Small intestine (tissue), 7 donors: ENCODE results near the gene LRMDA. TPM values are rescaled to one million over a fixed set of nuclear protein-coding genes. Genes with fewer than 3 reads are reported as not detected.
"Not testable (repeated sequence)": the region's sequence is repeated elsewhere in the genome, so short reads cannot be mapped to it uniquely, and the experiment has no call there.

ENCODE experiments used
- DNase-seq, 2 donors: peaks; one replicate each; pipeline versions ENCODE4 v3.0.0 to v3.0.0-alpha.2; 2013
- FAIRE-seq: peaks from 2 replicates; lab custom pipeline; 2012; peaks lifted over from hg19 to GRCh38; lab: Jason Lieb, UNC
- H3K27ac ChIP-seq, 3 donors: one replicate each; pipeline ENCODE4 v1.5.1; 2013; ENCODE audit warnings: low read length in 2 of 3, mild to moderate bottlenecking in 2 of 3, control low read depth in 1 of 3, inconsistent platforms in 1 of 3, low read depth in 1 of 3, moderate library complexity in 1 of 3
- H3K27me3 ChIP-seq, 3 donors: one replicate each; pipeline ENCODE4 v1.6.1; 2013; ENCODE audit warnings: low read length in 3 of 3, inconsistent platforms in 1 of 3; ENCODE audit not compliant: control insufficient read depth in 3 of 3, insufficient read depth in 3 of 3
- H3K36me3 ChIP-seq, 3 donors: one replicate each; pipeline ENCODE4 v1.6.1; 2013; ENCODE audit warnings: low read length in 3 of 3, inconsistent platforms in 1 of 3, low read depth in 1 of 3, mild to moderate bottlenecking in 1 of 3, moderate library complexity in 1 of 3; ENCODE audit not compliant: control insufficient read depth in 3 of 3, insufficient read depth in 2 of 3
- H3K4me1 ChIP-seq, 3 donors: one replicate each; pipeline ENCODE4 v1.6.1; 2013; ENCODE audit warnings: low read length in 2 of 3, inconsistent platforms in 1 of 3, low read depth in 1 of 3, mild to moderate bottlenecking in 1 of 3, moderate library complexity in 1 of 3; ENCODE audit not compliant: control insufficient read depth in 3 of 3, insufficient read depth in 2 of 3
- H3K4me3 ChIP-seq, 3 donors: one replicate each; pipeline ENCODE4 v1.5.1; 2013; ENCODE audit warnings: low read length in 3 of 3, control low read depth in 1 of 3, inconsistent platforms in 1 of 3, low read depth in 1 of 3, mild to moderate bottlenecking in 1 of 3, moderate library complexity in 1 of 3
- H3K9me3 ChIP-seq, 2 donors: one replicate each; pipeline ENCODE4 v1.6.1; 2013; ENCODE audit warnings: low read depth in 1 of 2, low read length in 1 of 2; ENCODE audit not compliant: control insufficient read depth in 2 of 2, insufficient read depth in 1 of 2
- WGBS, 3 donors: extraction: QIAGEN DNeasy Blood & Tissue Kit; methylation state at CpG; one replicate each; pipeline ENCODE4 v1.1.7; 2013; 5-methylcytosine and 5-hydroxymethylcytosine counted together
- polyA plus RNA-seq, 4 donors: library from polyadenylated mRNA; stranded (reverse) in 3 of 4; unstranded in 1 of 4; fragments of 200-250 nt in 3 of 4; fragments of 120-200 nt in 1 of 4; gene quantifications; one replicate each; pipeline versions ENCODE4 v1.2.1 to v1.2.3, GENCODE V29; 2013
- donor health status: healthy with polysubstance abuse.
- donor health status: control.
- donor health status: control.
- donor health status: Bipolar disorder and iron deficiency.
- donor health status: healthy.

Gene LRMDA
- polyA plus RNA-seq, 4 donors: 5.6 to 16.2 (median 6.0) TPM; not detected in 1

DNA sequence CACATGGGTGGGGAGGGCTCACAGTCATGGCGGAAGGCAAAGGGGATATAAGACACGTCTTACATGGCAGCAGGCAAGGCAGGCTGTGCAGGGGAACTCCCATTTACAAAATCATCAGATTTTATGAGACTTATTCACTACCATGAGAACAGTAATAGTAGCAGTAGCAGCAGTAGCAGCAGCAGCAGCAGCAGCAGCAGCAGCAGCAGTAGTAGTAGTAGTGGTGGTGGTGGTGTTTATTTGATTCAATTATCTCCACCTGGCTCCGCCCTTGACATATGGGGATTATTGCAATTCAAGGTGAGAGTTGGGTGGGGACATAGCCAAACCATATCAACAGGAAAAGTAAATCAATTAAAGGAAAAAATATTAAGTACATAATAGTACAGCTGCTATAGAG lies 184.7 kb downstream of the LRMDA start:
- Histone ChIP-seq H3K27ac (no peak overlapping the region), H3K36me3 (no peaks in the 10 kb centered on the region), H3K9me3 (no peaks in the 10 kb centered on the region), H3K27me3 (no peaks in the 10 kb centered on the region), H3K4me1 (peaks cover 0 to 37% (median 11%) of the 10 kb centered on the region in 3 donors), H3K4me3 (no peak overlapping the region)
- DNase-seq (peak in 1 of 2 donors; percentile 34), FAIRE-seq (no peak)
- WGBS, 3 donors: 84 to 92% (median 89%) methylated on average over 3 of the region's 3 CpGs

DNA sequence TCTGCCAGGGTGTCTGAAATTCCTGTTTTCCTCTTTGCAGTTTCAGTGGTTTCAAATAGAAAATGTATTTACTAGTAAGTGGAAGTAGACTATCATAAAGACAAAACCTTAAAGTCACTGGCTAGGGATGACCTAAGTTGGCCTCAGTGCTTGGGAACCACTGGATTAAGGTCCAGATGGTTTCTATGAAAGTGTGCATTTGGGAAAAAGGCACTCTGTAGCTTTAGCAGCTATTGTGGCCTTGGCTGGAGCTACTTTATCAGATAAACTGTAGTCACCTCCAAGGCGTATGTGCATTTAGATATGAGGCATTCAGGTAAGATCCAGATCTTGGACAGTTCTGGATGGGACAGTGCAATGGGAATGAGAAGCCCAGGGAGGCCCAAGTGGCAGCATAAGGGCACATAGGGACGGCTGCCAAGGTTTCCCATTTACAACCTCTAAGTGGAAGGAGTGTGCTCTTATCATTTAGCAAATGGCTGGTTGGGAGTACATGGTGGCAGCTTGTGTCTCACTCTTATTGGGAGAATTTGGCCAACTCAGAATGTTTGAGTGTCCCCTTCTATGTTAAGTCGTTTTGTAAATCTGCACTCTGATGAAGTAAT lies 185.6 kb downstream of the LRMDA start:
- Histone ChIP-seq H3K36me3 (no peaks in the 10 kb centered on the region), H3K4me3 (no peak overlapping the region), H3K9me3 (no peaks in the 10 kb centered on the region), H3K4me1 (peaks cover 0 to 29% (median 9%) of the 10 kb centered on the region in 3 donors), H3K27ac (no peak overlapping the region), H3K27me3 (no peaks in the 10 kb centered on the region)
- DNase-seq (peak in 1 of 2 donors; percentile 41), FAIRE-seq (no peak)
- WGBS, 3 donors: 20 to 58% (median 40%) methylated on average over 3 of the region's 3 CpGs

DNA sequence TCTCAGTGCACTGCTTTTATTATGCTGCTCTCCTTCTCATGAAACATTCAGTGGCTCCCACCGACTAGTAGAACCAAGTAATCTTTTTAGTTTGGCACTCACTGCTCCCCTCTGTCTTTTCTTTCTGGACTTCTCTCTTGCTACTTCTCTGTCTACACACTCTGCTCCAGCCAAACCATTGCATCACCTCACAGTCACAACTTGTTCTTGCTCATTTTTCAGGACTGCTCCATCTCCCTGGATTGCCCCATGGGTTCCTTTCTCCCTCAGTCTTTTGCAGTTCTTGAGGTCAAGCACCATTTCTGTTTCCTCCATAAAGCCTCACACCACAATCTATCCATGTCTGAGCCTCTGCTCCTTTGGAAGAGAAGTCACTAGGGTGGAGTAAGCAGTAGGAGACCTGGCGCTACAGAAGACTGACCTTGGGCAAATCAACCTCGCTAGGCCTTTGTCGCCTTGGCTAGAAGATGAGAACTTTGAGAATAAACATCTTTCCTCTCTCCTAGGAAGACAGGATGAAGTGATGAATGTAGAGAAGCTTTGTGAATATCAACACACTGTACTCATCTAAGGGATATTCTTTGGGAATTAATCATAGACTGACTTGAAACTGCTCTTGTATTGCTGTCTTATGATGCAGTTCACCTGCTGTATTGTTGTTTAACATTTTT lies 186.2 kb downstream of the LRMDA start:
- DNase-seq (no peak), FAIRE-seq (no peak)
- Histone ChIP-seq H3K9me3 (no peaks in the 10 kb centered on the region), H3K36me3 (no peaks in the 10 kb centered on the region), H3K4me3 (no peak overlapping the region), H3K27ac (no peak overlapping the region), H3K27me3 (no peaks in the 10 kb centered on the region), H3K4me1 (peaks cover 0 to 26% (median 9%) of the 10 kb centered on the region in 3 donors)
- WGBS, 3 donors: 79 to 96% (median 91%) methylated on average over 4 of the region's 4 CpGs

DNA sequence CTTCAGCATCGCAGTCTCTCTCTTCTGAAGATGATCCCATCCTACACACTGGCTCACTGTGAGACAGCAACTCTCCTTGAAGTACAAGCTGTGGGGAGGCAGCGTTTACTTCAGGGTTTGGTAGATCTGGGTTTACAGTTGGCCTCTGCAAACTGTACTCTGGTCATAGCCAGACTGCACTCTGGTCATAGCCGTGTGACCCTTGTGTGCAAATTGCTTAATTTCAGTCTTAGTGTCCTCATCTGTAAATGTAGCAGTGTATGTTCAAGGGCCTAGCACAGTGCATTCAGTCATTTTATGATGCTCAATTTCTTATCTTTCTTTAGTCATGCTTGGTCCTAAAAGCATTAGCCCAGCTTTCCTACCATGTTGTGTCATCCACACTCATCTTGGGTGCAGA lies 188.2 kb downstream of the LRMDA start:
- H3K27me3 ChIP-seq: no peaks in the 10 kb centered on the region
- H3K9me3 ChIP-seq: no peaks in the 10 kb centered on the region
- WGBS, 3 donors: 89 to 96% (median 93%) methylated on average over 3 of the region's 3 CpGs
- H3K4me3 ChIP-seq: no peak overlapping the region
- no peaks in the 10 kb centered on the region for H3K36me3 ChIP-seq
- peak in 1 of 2 donors; percentile 41 for DNase-seq
- no peak for FAIRE-seq
- H3K4me1 ChIP-seq: peaks cover 0 to 6% (median 0%) of the 10 kb centered on the region in 3 donors
- H3K27ac ChIP-seq: no peak overlapping the region

DNA sequence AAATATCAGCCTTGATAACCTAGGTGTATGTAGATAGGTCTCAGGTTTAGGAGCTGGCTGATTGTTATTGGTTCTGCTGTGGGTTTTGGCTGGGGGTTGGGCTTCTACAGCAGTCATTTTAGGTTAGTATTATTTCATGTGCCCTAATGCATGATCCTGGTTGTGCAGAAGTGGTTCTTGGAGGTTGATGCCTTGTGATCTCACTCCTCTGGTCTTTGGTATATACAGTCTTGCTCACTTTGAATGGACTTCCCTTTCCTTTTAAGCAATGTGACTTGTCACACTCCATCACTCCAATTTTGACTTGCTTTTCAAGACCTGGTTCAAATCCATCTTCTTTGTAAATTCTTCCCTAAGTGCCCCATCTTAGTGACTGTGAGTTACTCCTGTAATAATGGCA lies 188.9 kb downstream of the LRMDA start:
- H3K9me3 ChIP-seq: no peaks in the 10 kb centered on the region
- no peak overlapping the region for H3K27ac ChIP-seq
- H3K4me1 ChIP-seq: no peaks in the 10 kb centered on the region
- no peaks in the 10 kb centered on the region for H3K36me3 ChIP-seq
- H3K4me3 ChIP-seq: no peak overlapping the region
- FAIRE-seq: no peak
- no peaks in the 10 kb centered on the region for H3K27me3 ChIP-seq
- DNase-seq: no peak

DNA sequence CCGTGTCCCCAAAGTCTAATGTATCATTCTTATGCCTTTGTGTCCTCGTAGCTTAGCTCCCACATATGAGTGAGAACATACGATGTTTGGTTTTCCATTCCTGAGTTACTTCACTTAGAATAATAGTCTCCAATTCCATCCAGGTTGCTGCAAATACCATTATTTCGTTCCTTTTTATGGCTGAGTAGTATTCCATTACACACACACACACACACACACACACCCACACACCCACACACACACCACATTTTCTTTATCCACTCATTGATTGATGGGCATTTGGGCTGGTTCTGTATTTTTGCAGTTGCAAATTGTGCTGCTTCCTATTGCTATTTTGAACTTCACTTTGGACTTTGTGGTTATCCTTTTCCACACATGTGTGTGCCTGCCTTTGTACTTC lies 189.6 kb downstream of the LRMDA start:
- not testable (repeated sequence) for H3K9me3 ChIP-seq, H3K4me1 ChIP-seq, FAIRE-seq, H3K4me3 ChIP-seq, H3K36me3 ChIP-seq, H3K27me3 ChIP-seq, H3K27ac ChIP-seq, DNase-seq
- 85 to 89% (median 88%) methylated on average over 4 of the region's 4 CpGs for WGBS, 3 donors

DNA sequence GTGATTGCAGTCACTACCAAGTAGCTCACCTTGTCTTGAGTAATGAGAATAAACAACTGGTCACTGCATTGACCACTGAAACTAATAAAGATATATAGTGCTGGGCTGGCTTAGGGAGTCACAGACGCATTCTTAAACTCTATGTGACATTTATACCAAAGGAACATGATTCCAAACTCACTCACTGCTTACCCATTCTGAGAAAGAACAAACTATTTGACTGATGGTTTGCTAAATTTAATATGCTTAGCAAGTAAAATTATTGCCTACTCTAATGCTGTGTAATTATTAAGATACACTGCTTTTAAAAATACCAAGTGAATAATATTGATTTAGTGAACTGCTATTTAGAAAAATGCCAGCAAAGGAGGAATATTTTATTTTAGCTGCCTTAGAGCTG lies 191.1 kb downstream of the LRMDA start:
- H3K27me3 ChIP-seq: no peaks in the 10 kb centered on the region
- DNase-seq (no peak), FAIRE-seq (no peak)
- no peaks in the 10 kb centered on the region for H3K9me3 ChIP-seq
- no peaks in the 10 kb centered on the region for H3K36me3 ChIP-seq
- no peaks in the 10 kb centered on the region for H3K4me1 ChIP-seq
- no peak overlapping the region for H3K4me3 ChIP-seq
- H3K27ac ChIP-seq: no peak overlapping the region
- 90 to 94% (median 93%) methylated on average over 1 of the region's 1 CpG for WGBS, 3 donors

DNA sequence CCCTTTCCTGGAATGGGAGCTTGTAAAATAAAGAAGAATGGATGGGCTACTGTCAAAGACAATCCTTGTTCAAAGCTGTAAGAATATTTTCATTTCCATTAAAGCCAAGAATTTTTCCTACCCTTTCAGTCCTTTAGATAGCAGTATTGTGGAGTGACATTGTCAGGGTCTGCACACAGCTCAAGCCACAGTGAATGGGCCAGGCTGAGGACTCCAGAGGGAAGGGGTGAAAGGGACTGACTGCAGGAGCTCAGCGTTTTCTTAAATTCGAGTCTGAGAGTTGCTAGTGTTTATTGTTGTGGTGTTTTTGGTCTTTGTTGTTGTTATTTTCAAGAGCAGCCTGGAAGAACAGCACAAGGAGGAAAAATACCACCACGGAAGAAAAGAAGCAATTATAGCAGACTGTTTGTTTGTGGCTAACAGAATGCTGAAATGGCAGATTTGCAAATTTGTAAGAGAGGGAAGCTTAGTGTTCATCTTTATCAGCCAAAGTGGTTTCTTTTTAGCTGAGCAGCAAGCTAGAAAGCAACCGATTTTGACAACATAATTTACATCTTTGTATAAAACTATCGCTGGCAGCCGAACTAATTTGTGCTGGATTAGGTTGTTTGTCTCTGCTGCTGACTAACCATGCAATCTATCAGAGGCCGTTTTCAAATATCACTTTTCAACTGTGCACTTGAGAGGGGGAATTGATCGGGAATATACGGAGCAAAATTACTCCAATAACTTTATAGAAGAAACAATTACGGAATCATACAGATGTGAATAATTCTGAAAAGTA lies 192.1 kb downstream of the LRMDA start:
- Histone ChIP-seq H3K27ac (peak overlapping the region in 1 of 3 donors; percentile 28), H3K27me3 (no peaks in the 10 kb centered on the region), H3K9me3 (no peaks in the 10 kb centered on the region), H3K4me1 (no peaks in the 10 kb centered on the region), H3K36me3 (no peaks in the 10 kb centered on the region), H3K4me3 (no peak overlapping the region)
- DNase-seq (no peak), FAIRE-seq (no peak)
- 62 to 79% (median 75%) methylated on average over 10 of the region's 10 CpGs for WGBS, 3 donors
